Body of pancreas (tissue), 4 donors: ENCODE measurements around the gene DOP1B.

Experiments used
- POLR2A ChIP-seq, 3 donors: fragments of 450-650 bp; IDR thresholded peaks; one replicate each; pipeline ENCODE4 v1.6.1; 2016; ENCODE audit warnings: antibody characterized with exemption in 3 of 3, mild to moderate bottlenecking in 2 of 3
- TF ChIP-seq, protein P1 (sequence below), 7 experiments: fragments of 450-650 bp in 4 of 7; fragments of 200-600 bp in 3 of 7; sonication (generic) in 3 of 7; IDR thresholded peaks; one replicate each; pipeline ENCODE4 v1.5.1; 2016 to 2019; ENCODE audit warnings: antibody characterized with exemption in 7 of 7

- TF ChIP-seq POLR2A (IDR thresholded peaks at IDR 0.05) = no peak
- TF ChIP-seq, protein P1, sequence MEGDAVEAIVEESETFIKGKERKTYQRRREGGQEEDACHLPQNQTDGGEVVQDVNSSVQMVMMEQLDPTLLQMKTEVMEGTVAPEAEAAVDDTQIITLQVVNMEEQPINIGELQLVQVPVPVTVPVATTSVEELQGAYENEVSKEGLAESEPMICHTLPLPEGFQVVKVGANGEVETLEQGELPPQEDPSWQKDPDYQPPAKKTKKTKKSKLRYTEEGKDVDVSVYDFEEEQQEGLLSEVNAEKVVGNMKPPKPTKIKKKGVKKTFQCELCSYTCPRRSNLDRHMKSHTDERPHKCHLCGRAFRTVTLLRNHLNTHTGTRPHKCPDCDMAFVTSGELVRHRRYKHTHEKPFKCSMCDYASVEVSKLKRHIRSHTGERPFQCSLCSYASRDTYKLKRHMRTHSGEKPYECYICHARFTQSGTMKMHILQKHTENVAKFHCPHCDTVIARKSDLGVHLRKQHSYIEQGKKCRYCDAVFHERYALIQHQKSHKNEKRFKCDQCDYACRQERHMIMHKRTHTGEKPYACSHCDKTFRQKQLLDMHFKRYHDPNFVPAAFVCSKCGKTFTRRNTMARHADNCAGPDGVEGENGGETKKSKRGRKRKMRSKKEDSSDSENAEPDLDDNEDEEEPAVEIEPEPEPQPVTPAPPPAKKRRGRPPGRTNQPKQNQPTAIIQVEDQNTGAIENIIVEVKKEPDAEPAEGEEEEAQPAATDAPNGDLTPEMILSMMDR (IDR thresholded peaks at IDR 0.05) = no peak
Observed at GRCh38 chr21:36115138-36115730, 41.4 kb upstream of the DOP1B start.
